ENCODE data around the gene C16orf86.

GRCh38 chr16:67699265-67699664 is 32.7 kb downstream of the C16orf86 start:
- no peak for TF ChIP-seq CTCF (IDR thresholded peaks at IDR 0.05; ENCODE audit: low read depth, low read length, poor library complexity, severe bottlenecking)
- no peak for TF ChIP-seq EZH2phosphoT487 (IDR thresholded peaks at IDR 0.05; ENCODE audit: borderline replicate concordance, low read length)

Measured in DOHH2 (cell line).